RWPE2 (cell line): Measurements from ENCODE around the gene ABCA13.
A peak's percentile ranks its signal among the peaks of the same experiment; 100 is the strongest.

ENCODE experiments used
- ATAC-seq: fragments of 200-7000 bp; cut with Tn5 transposase; 3 replicates; pipeline ENCODE4 v1.9.1; 2021; ENCODE audit warnings: low read depth
- DNase-seq: peaks from one replicate; pipeline ENCODE4 v3.0.0-alpha.2; 2020; ENCODE audit warnings: low spot score
- H3K27ac ChIP-seq: fragments of 450-650 bp; 2 replicates; pipeline ENCODE4 v1.5.1; 2017; ENCODE audit warnings: mild to moderate bottlenecking; ENCODE audit not compliant: poor library complexity, severe bottlenecking
- H3K27me3 ChIP-seq: fragments of 250-450 bp; sonication (Bioruptor Pico); 2 replicates; pipeline ENCODE4 v1.5.1; 2021; ENCODE audit warnings: mild to moderate bottlenecking, moderate library complexity; ENCODE audit not compliant: insufficient read depth, poor library complexity, severe bottlenecking
- H3K36me3 ChIP-seq: fragments of 250-450 bp; sonication (Bioruptor Pico); 2 replicates; pipeline ENCODE4 v1.5.1; 2020; ENCODE audit warnings: low read depth, mild to moderate bottlenecking, moderate library complexity
- H3K4me1 ChIP-seq: fragments of 250-450 bp; sonication (Bioruptor Pico); 2 replicates; pipeline ENCODE4 v1.5.1; 2021; ENCODE audit warnings: mild to moderate bottlenecking, moderate library complexity; ENCODE audit not compliant: insufficient read depth, poor library complexity, severe bottlenecking
- H3K4me3 ChIP-seq: fragments of 250-450 bp; sonication (Bioruptor Pico); 2 replicates; pipeline ENCODE4 v1.5.1; 2021; ENCODE audit warnings: mild to moderate bottlenecking, moderate library complexity; ENCODE audit not compliant: severe bottlenecking
- H3K9me3 ChIP-seq: fragments of 250-450 bp; sonication (Bioruptor Pico); 2 replicates; pipeline ENCODE4 v1.5.1; 2021; ENCODE audit warnings: mild to moderate bottlenecking, moderate library complexity; ENCODE audit not compliant: severe bottlenecking
- TF ChIP-seq, protein P1 (sequence below): fragments of 450-650 bp; IDR thresholded peaks from one replicate; pipeline ENCODE4 v1.5.1; 2017; ENCODE audit warnings: mild to moderate bottlenecking, moderate library complexity; ENCODE audit not compliant: poor library complexity, severe bottlenecking

The ABCA13 gene

DNA sequence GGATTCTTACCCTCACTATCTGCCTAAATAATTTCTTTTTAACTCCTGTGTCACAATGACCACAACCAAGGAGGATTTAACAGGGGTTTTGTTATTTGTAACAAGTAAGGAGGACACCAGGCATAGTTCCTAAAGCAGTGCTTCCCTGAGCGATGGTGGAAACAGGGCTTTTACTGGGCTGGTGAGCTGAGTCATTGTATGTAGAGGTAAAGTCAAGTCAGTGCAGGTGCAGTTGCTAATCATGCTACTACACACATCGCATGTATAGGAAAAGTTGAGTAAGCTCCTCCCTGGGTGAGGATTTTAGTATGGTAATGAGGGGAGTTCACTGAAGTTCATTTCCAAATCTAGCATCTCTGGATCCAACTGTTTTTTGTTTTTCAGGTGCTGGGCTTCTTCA is 22.9 kb upstream of the ABCA13 start:
- no peaks in the 10 kb centered on the region for H3K36me3 ChIP-seq
- H3K9me3 ChIP-seq, result no peaks in the 10 kb centered on the region
- no peak overlapping the region for H3K27ac ChIP-seq
- H3K4me1 ChIP-seq, result no peaks in the 10 kb centered on the region
- peaks cover 3% of the 10 kb centered on the region for H3K27me3 ChIP-seq
- ATAC-seq (0 out of 3 replicates have a peak, but pooled peaks have one; percentile 27), DNase-seq (no peak)
- TF ChIP-seq, protein P1, sequence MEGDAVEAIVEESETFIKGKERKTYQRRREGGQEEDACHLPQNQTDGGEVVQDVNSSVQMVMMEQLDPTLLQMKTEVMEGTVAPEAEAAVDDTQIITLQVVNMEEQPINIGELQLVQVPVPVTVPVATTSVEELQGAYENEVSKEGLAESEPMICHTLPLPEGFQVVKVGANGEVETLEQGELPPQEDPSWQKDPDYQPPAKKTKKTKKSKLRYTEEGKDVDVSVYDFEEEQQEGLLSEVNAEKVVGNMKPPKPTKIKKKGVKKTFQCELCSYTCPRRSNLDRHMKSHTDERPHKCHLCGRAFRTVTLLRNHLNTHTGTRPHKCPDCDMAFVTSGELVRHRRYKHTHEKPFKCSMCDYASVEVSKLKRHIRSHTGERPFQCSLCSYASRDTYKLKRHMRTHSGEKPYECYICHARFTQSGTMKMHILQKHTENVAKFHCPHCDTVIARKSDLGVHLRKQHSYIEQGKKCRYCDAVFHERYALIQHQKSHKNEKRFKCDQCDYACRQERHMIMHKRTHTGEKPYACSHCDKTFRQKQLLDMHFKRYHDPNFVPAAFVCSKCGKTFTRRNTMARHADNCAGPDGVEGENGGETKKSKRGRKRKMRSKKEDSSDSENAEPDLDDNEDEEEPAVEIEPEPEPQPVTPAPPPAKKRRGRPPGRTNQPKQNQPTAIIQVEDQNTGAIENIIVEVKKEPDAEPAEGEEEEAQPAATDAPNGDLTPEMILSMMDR, result no peak
- H3K4me3 ChIP-seq, result no peak overlapping the region

DNA sequence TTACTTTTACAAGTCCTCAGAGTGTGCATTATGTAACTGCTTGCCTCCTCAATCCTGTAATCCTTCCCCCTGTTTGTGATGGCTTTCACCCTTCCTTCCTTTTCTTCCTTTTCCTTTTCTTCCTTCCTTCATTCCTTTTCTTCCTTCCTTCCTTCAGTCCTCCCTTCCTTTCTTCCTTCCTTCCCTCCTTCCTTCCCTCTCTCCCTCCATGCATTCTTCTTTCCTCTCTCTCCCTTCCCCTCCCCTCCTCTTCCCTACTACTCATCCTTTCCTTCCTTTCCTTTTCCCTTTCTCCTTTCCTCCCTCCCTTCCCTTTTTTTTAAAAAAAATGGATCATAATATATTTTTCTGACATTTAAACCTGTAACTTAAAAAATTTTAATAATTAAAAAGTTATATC is 22.2 kb upstream of the ABCA13 start:
- DNase-seq, result no peak
- H3K27ac ChIP-seq, result no peak overlapping the region

DNA sequence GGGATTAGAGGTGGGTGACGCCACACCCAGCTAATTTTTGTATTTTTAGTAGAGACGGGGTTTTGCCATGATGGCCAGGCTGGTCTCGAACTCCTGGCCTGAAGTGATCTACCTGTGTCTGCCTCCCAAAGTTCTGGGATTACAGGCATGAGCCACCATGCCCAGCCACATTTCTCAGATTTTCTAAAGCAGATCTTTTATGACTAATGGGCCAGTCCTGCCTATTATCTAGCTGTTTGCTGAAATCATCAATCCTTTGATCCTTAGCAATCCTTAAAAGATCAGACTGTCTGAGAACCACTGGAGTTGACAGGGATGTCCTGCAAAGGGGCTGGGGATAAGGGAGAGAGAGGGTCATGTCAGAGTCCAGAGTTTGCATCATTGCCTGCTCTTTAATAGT is 21.2 kb upstream of the ABCA13 start:
- H3K36me3 ChIP-seq, result no peaks in the 10 kb centered on the region
- H3K27ac ChIP-seq, result no peak overlapping the region
- peaks cover 3% of the 10 kb centered on the region for H3K27me3 ChIP-seq
- H3K4me3 ChIP-seq, result no peak overlapping the region
- H3K9me3 ChIP-seq, result no peaks in the 10 kb centered on the region
- H3K4me1 ChIP-seq, result no peaks in the 10 kb centered on the region
- no peak for DNase-seq
- TF ChIP-seq, protein P1, result no peak
- ATAC-seq, result no peak

More for the DNA sequence above, 22.2 kb upstream of the ABCA13 start:
- no peaks in the 10 kb centered on the region for H3K36me3 ChIP-seq
- TF ChIP-seq, protein P1, result no peak
- peaks cover 3% of the 10 kb centered on the region for H3K27me3 ChIP-seq
- no peak for ATAC-seq
- H3K9me3 ChIP-seq, result no peaks in the 10 kb centered on the region
- no peak overlapping the region for H3K4me3 ChIP-seq
- no peaks in the 10 kb centered on the region for H3K4me1 ChIP-seq

DNA sequence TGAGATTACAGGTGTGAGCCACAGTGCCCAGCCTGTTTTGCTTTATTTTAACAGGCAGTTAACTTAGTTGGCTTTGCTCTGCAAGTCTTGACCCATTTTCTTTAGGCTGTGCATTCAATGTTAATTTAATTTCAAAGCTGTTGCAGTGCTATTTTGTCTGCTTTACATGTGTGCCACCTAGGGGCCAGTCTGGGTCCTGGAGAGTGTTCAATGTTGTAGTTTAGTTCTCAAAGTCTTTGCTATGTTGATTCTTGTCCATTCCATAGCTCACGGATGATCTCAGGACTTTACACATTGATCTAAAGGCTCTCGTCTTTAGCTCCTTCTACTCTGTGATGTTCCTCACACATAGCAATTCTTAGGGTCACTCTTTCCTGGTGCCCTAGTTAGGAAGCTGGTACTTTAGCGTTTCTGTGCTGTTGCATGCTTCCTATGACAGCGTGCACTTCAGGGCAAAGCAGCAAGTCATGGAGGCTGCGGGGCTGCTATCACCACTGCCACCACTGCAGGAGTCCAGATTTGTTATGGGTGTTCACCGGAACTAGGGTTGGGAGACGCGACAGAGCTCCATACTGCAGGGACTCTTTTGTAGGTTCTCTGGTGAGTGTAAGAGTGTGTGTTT is 16.4 kb upstream of the ABCA13 start:
- Histone ChIP-seq H3K4me1 (no peaks in the 10 kb centered on the region), H3K27me3 (no peaks in the 10 kb centered on the region), H3K9me3 (no peaks in the 10 kb centered on the region), H3K27ac (no peak overlapping the region), H3K4me3 (no peak overlapping the region), H3K36me3 (no peaks in the 10 kb centered on the region)
- TF ChIP-seq, protein P1, result peak; percentile 87
- ATAC-seq, result peak; percentile 91
- DNase-seq, result no peak

DNA sequence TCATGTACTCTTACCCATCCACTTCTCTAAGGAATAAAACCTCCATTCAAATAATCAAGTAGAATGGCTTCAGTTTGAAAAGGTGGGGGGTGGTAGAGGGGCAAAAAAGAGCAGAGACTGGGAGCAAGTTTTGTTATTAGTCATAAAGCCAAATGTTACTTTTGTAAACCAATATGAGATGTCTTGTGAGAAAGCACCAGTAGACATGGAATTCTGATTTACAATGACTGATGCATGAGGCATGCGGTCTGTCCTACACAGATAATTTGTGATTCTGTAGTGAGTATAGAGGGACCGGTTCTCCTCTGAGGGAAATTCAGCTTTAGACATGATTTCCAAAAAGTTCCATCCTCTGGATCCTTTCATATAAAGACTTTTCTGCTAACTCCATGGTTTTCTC is 12.9 kb upstream of the ABCA13 start:
- DNase-seq (no peak), ATAC-seq (no peak)
- Histone ChIP-seq H3K36me3 (no peaks in the 10 kb centered on the region), H3K27me3 (no peaks in the 10 kb centered on the region), H3K4me1 (no peaks in the 10 kb centered on the region), H3K4me3 (no peak overlapping the region), H3K9me3 (no peaks in the 10 kb centered on the region), H3K27ac (no peak overlapping the region)
- TF ChIP-seq, protein P1, result no peak
